Measurements from ENCODE around the gene MXD1.

DNA sequence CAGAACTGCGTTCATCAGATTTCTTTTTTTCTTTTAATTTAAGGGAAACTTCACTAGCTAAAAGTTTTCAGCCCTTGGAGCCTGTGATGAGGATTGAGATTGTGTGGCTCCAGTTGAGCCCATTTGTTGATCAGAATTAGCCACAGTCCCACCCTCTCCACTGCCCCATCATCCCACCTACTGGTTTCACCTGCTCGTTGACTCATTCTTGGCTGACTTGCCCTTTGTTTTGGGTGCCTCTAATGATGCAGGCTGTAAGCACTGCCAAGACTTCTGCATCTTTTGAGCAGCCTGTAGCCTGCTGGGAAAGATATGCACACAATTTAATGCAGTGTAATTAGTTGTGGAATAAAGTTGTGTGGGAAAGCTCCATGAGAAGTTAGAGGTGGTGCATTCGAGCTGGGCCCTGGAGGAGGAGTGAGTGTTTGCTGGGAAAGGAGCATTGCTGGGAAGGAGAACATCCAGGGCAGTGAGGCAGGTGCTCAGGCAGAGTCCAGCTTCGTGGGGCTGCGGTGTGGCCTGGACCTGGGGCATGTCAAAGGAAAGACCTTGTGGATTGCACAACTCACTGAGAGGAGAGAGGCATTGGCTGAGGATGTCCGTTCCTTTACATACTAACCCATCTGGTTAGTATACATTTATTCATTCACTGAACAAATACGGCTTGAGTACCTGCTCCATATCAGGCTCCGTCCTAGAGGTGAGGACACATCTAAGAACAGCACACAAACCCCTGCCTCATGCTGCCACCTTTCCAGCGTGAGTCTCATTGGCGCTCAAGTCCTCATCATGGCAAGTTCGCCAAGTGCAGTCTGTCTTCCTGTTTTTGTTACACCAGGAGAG, 28.3 kb downstream of the MXD1 start:
- no peak for TF ChIP-seq MAX (IDR thresholded peaks at IDR 0.05; ENCODE audit: low read depth, low read length)
- no peak for TF ChIP-seq CTCF (IDR thresholded peaks at IDR 0.05; ENCODE audit: low read depth, low read length)
- no peak for TF ChIP-seq POLR2A (IDR thresholded peaks at IDR 0.05; ENCODE audit: extremely low read depth, insufficient read length)
- TF ChIP-seq MYC (IDR thresholded peaks at IDR 0.05; ENCODE audit: low read depth, low read length): no peak
